WTC11 (cell line): ENCODE measurements around the gene CCDC127. TPM values are rescaled to one million over a fixed set of nuclear protein-coding genes. Genes with fewer than 3 reads are reported as not detected.

Experiments
- ATAC-seq: fragments of 200-7000 bp; cut with Tn5 transposase; 2 replicates; pipeline ENCODE4 v1.10.0; 2021; ENCODE audit warnings: mild to moderate bottlenecking, moderate library complexity
- CTCF ChIA-PET: fragments of 300-600 bp; sonication (Branson Sonifier 250); formaldehyde crosslinking; loops from one replicate; lab custom pipeline; 2021; ENCODE audit warnings: antibody characterized with exemption; lab: Charles Lee
- POLR2A ChIA-PET: fragments of 350-600 bp; sonication (Branson Sonifier 250); formaldehyde crosslinking; loops from one replicate; lab custom pipeline; 2021; ENCODE audit warnings: antibody characterized with exemption; lab: Charles Lee
- DNase-seq: peaks from one replicate; pipeline ENCODE4 v3.0.0; 2021; ENCODE audit warnings: low spot score
- H3K27ac Mint-ChIP-seq: 2 replicates; pipeline ENCODE4 v1.8.0; 2021; ENCODE audit warnings: mixed read lengths
- H3K27me3 Mint-ChIP-seq: 2 replicates; pipeline ENCODE4 v1.8.0; 2021; ENCODE audit warnings: low read depth, mild to moderate bottlenecking, moderate library complexity, mixed read lengths
- H3K36me3 Mint-ChIP-seq: 2 replicates; pipeline ENCODE4 v1.8.0; 2021; ENCODE audit warnings: mixed read lengths
- H3K4me1 Mint-ChIP-seq: 2 replicates; pipeline ENCODE4 v1.8.0; 2022; ENCODE audit warnings: mixed read lengths
- H3K4me3 Mint-ChIP-seq: 2 replicates; pipeline ENCODE4 v1.8.0; 2021; ENCODE audit warnings: mild to moderate bottlenecking, moderate library complexity, mixed read lengths
- H3K9me3 Mint-ChIP-seq: 2 replicates; pipeline ENCODE4 v1.8.0; 2021; ENCODE audit warnings: mixed read lengths
- JAZF1 ChIP-seq: fragments of 250-450 bp; sonication (Bioruptor Pico); IDR thresholded peaks from 2 replicates; pipeline ENCODE4 v1.9.0; 2021; ENCODE audit warnings: moderate library complexity, mild to moderate bottlenecking, inconsistent platforms
- MAX ChIP-seq: sonication (generic); formaldehyde crosslinking; IDR thresholded peaks from 2 replicates; pipeline ENCODE4 v1.8.0; 2022; ENCODE audit warnings: mild to moderate bottlenecking, missing genetic modification reagents
- NR1H2 ChIP-seq: sonication (generic); formaldehyde crosslinking; IDR thresholded peaks from 2 replicates; pipeline ENCODE4 v1.9.0; 2021; ENCODE audit warnings: mild to moderate bottlenecking, moderate library complexity, missing genetic modification reagents
- PRDM15 ChIP-seq: sonication (generic); formaldehyde crosslinking; IDR thresholded peaks from 2 replicates; pipeline ENCODE4 v1.8.0; 2022; ENCODE audit warnings: missing genetic modification reagents
- TCF7 ChIP-seq: sonication (generic); formaldehyde crosslinking; IDR thresholded peaks from 2 replicates; pipeline ENCODE4 v1.8.0; 2022; ENCODE audit warnings: mild to moderate bottlenecking, low read depth, missing genetic modification reagents, moderate library complexity
- ZNF219 ChIP-seq: sonication (generic); formaldehyde crosslinking; IDR thresholded peaks from 2 replicates; pipeline ENCODE4 v1.8.0; 2023; ENCODE audit warnings: missing genetic modification reagents, mild to moderate bottlenecking, borderline replicate concordance
- ZNF512 ChIP-seq: sonication (generic); formaldehyde crosslinking; IDR thresholded peaks from 2 replicates; pipeline ENCODE4 v1.8.1; 2022; ENCODE audit warnings: missing genetic modification reagents, borderline replicate concordance
- total RNA-seq: library from RNA; stranded (reverse); gene quantifications from 3 replicates; pipeline ENCODE4 v1.2.3, GENCODE V29; 2021
- TF ChIP-seq, protein P1 (sequence below): sonication (generic); formaldehyde crosslinking; IDR thresholded peaks from 2 replicates; pipeline ENCODE4 v1.8.1; 2023; ENCODE audit warnings: mild to moderate bottlenecking, missing genetic modification reagents, borderline replicate concordance
- TF ChIP-seq, protein P2 (sequence below): sonication (generic); formaldehyde crosslinking; IDR thresholded peaks from 2 replicates; pipeline ENCODE4 v1.8.0; 2023; ENCODE audit warnings: missing genetic modification reagents, mild to moderate bottlenecking, borderline replicate concordance

Gene CCDC127
- total RNA-seq, 1 experiment from 2014 or later = 5.3 TPM

DNA sequence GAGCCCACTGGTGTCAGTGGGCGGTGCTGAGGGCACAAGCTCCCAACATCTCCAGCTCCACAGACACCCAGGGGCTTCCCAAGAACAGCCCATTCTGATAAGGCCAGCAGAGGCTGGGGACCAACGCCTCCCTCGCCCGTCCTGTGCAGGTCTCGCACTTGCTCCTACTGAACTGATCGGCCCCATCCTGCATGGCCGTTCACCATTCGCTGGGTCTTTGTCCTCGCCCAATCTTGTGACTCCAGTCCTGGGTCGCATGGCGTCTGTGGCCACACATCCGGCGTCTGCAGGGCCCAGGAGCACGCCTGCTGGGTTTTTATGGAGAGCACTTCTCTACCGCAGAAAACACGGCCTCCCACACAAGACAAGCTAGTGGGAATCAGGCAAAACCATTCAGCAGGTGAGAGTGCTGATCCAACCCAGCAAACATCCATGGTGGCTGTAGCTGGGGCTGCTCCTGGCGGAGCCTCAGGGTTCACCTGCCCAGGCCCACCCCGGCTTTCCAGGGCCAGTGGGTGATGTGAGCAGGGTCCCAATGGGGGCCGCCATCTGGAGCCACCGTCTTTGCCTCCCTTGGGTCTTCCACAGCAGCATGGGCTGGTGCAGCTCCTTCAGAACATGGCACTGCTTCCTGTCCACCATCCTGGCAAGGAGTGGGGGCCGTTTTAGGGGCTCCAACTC, 19.3 kb downstream of the CCDC127 start:
- ChIA-PET POLR2A (no interaction called here), CTCF (interaction anchor here (1.6 kb wide), 1 partner anchor 10 kb away, joined by 9 read pairs; no protein-coding TSS in a partner anchor)
- DNase-seq (no peak), ATAC-seq (no peak)
- Mint-ChIP-seq H3K4me1 (peaks cover 11% of the 10 kb centered on the region), H3K9me3 (no peaks in the 10 kb centered on the region), H3K27ac (no peak overlapping the region), H3K4me3 (no peak overlapping the region), H3K36me3 (peaks cover 3% of the 10 kb centered on the region; the same call in 1 of the 2 replicates), H3K27me3 (no peaks in the 10 kb centered on the region)
- no peak for TF ChIP-seq MAX
- TF ChIP-seq, protein P1, sequence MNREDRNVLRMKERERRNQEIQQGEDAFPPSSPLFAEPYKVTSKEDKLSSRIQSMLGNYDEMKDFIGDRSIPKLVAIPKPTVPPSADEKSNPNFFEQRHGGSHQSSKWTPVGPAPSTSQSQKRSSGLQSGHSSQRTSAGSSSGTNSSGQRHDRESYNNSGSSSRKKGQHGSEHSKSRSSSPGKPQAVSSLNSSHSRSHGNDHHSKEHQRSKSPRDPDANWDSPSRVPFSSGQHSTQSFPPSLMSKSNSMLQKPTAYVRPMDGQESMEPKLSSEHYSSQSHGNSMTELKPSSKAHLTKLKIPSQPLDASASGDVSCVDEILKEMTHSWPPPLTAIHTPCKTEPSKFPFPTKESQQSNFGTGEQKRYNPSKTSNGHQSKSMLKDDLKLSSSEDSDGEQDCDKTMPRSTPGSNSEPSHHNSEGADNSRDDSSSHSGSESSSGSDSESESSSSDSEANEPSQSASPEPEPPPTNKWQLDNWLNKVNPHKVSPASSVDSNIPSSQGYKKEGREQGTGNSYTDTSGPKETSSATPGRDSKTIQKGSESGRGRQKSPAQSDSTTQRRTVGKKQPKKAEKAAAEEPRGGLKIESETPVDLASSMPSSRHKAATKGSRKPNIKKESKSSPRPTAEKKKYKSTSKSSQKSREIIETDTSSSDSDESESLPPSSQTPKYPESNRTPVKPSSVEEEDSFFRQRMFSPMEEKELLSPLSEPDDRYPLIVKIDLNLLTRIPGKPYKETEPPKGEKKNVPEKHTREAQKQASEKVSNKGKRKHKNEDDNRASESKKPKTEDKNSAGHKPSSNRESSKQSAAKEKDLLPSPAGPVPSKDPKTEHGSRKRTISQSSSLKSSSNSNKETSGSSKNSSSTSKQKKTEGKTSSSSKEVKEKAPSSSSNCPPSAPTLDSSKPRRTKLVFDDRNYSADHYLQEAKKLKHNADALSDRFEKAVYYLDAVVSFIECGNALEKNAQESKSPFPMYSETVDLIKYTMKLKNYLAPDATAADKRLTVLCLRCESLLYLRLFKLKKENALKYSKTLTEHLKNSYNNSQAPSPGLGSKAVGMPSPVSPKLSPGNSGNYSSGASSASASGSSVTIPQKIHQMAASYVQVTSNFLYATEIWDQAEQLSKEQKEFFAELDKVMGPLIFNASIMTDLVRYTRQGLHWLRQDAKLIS (CRISPR knock-in tag) = no peak
- no peak for TF ChIP-seq ZNF512 (CRISPR knock-in tag)
- no peak for TF ChIP-seq TCF7 (CRISPR knock-in tag)
- no peak for TF ChIP-seq JAZF1 (CRISPR knock-in tag)
- TF ChIP-seq, protein P2, sequence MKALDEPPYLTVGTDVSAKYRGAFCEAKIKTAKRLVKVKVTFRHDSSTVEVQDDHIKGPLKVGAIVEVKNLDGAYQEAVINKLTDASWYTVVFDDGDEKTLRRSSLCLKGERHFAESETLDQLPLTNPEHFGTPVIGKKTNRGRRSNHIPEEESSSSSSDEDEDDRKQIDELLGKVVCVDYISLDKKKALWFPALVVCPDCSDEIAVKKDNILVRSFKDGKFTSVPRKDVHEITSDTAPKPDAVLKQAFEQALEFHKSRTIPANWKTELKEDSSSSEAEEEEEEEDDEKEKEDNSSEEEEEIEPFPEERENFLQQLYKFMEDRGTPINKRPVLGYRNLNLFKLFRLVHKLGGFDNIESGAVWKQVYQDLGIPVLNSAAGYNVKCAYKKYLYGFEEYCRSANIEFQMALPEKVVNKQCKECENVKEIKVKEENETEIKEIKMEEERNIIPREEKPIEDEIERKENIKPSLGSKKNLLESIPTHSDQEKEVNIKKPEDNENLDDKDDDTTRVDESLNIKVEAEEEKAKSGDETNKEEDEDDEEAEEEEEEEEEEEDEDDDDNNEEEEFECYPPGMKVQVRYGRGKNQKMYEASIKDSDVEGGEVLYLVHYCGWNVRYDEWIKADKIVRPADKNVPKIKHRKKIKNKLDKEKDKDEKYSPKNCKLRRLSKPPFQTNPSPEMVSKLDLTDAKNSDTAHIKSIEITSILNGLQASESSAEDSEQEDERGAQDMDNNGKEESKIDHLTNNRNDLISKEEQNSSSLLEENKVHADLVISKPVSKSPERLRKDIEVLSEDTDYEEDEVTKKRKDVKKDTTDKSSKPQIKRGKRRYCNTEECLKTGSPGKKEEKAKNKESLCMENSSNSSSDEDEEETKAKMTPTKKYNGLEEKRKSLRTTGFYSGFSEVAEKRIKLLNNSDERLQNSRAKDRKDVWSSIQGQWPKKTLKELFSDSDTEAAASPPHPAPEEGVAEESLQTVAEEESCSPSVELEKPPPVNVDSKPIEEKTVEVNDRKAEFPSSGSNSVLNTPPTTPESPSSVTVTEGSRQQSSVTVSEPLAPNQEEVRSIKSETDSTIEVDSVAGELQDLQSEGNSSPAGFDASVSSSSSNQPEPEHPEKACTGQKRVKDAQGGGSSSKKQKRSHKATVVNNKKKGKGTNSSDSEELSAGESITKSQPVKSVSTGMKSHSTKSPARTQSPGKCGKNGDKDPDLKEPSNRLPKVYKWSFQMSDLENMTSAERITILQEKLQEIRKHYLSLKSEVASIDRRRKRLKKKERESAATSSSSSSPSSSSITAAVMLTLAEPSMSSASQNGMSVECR (CRISPR knock-in tag) = no peak
- TF ChIP-seq ZNF219 (CRISPR knock-in tag) = no peak
- no peak for TF ChIP-seq NR1H2 (CRISPR knock-in tag)
- TF ChIP-seq PRDM15 (CRISPR knock-in tag) = no peak
